HG03196 (cell line): ENCODE measurements around the gene DOCK1.

Experiments
- ATAC-seq: cut with Tn5 transposase; IDR thresholded peaks from one replicate; pipeline ENCODE4 v1.9.1; 2021; ENCODE audit not compliant: unreplicated experiment

The DOCK1 gene

DNA sequence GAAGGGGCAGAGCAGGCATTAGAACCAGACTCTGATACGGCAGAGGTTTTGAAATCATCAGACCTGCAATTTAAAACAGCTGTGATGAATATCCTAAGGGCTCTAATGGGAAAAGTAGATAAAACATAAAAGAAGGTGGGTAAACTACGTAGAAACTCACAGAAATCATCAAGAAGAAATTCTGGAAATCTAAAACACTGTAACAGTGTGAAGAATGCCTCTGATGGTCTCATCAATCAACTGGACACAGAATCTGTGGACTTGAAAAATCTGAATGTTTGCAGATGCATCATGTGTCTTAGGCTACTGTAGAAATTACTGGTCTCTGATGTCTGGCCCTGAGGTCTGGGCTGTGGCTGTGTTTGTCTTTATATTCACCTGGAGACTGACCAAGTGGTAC is 470.8 kb downstream of the DOCK1 start:
- ATAC-seq, result no peak

DNA sequence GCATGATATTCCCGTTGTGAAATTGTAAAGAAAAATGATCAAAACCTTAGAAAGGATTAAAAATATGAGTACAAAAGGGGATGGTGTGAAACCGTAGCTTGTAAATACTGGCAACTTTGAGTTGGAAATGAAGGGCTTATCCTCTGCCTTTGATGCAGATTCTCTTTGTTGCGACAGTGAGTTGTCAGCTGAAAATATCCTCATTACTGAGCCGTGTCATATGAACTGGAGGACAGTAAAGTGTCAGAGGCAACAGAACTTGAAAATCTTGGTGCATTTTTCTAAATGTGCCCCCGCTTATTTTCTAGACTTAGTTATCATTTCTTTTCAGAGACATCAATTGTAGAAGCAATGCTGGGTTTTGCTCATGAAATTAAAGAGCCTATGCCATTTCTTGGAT is 473.4 kb downstream of the DOCK1 start:
- ATAC-seq, result no peak

DNA sequence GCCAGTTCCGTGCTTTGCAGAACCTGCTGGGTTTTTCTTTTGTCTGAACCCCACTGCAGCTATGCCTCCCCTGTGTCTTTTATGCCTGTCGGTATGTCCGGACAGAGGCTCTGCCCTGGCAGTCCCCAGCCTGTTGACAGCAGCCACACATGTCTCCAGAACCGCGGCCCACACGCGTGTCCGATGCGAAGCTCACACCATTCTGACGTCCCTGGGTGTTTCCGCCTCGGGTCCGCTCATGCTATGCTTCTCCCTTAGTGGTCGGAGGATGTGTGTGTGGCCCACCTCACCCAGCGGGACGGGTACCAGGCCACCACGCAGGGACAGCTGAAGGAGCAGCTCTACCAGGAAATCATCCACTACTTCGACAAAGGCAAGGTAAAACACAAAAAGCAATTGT is 479.3 kb downstream of the DOCK1 start:
- ATAC-seq, result no peak

DNA sequence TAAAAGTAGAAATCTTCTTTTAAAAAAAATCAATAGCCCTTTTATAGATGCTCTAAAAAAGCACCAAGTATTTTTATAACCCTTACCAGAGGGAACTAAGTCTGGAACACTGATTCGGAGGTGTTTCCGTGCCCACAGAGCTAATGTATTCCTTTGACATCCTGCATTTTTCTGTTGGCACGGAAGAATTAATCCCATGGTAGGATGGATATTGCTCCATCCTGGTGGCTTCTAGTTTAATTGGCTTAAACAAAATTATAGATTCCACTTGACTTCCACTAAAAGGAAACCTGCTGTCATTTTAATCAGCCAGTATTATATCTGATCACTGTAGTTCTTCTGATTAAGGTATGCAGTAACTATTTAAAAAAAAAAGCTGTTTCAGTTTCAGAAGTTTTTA is 479.8 kb downstream of the DOCK1 start:
- no peak for ATAC-seq

- no peak for ATAC-seq
These were observed 481.5 kb downstream of the DOCK1 start for GRCh38 chr10:127386606-127387327.

DNA sequence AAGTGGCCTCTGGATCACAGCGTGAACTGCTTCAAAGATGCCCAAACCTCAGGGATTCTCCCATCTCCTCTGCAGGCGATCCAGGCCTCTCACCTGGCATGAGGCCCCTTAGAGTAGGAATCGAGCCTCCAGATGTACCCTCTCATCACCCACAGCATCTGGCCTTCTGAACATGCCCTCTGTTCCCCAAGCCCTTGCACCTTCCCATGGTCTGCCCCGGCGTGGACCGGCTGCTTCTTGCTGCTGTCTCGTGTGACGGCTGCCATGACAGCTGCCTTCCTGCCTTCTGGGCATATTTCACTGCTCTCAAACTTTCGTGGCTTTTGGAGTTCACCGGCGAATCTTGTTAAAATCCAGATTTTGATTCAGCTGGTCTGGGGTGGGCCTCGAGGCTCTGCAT is 486.6 kb downstream of the DOCK1 start:
- no peak for ATAC-seq

GRCh38 chr10:127392351-127393235 is 487.4 kb downstream of the DOCK1 start:
- no peak for ATAC-seq

DNA sequence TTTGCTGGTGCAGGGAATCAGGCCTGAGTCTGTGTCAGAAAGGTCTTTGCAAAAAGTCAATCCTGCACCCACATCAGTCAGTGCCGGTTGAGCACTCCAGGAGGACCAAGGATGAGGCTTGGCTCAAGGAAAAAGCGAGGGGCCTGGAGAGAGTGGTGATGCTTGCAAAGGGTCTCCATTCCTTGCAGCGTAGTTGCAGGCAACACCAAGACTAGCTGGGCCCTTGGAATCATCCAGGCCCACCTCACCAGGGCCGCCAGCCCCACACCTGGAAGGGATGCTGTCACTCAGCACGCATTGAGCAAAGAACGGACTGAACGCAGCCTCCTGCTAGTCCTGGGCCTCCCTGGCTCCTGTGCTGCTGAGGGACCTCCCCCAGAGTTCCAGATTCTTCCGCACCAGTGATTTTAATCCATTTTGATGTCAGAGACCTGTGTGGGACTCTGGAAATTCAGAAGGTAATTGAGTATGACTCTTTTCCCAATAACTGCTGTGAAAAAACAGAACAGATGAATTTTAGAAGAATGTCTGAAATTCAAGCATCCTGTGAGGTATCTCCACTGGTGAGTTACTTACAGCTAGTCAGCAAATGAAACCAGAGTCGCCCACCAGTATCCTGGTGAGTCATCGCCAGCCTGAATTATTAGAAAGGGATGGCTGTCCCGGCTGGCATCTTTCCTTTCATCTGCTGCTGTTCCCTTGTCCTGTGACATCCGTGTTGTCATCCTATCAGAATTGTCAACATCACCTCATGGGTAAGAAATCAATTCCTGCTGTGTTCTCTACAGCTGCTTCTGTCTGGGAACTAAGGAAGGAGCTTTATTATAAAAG is 493.1 kb downstream of the DOCK1 start:
- ATAC-seq, result no peak

- no peak for ATAC-seq
These were observed 493.7 kb downstream of the DOCK1 start for GRCh38 chr10:127398971-127399365.

DNA sequence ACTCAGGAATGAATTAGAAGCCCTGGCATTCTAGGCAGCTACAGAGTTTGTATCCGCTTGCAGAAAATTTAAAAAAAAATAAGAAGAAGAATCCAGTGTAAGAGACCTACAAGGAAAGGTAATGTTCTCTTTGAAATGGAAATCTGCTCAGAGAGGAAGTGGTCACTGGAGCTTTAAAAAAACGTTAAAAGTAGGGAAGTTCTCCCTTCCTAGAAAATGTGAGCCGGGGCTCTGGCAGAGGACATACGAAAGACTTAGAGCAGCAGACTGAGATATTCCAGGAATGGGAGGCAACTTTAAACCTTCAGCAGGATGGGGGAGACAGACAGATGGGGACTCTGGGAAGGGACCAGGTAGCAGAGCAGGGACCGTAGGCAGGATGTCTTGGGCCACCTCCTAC is 494.4 kb downstream of the DOCK1 start:
- ATAC-seq, result no peak

DNA sequence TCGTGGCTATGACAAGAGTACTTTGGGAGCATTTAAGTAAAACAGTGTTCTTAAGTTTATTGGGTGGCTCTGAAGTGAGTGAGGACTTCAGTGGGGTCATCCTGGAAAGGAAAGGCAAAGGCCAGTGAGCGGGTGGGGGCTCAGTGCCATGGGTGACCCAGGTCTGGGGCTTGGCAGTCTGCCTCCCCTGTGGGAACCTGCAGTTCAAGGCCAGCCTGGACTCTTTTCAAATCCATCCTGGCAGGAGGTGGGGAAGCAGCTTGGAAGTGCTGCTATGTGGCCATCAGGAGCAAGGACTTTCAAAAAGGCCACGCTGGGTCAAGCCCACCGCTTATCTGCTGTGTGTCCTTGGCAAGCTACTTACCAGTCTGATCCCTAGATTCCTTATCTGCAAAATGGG is 495.0 kb downstream of the DOCK1 start:
- ATAC-seq, result no peak

DNA sequence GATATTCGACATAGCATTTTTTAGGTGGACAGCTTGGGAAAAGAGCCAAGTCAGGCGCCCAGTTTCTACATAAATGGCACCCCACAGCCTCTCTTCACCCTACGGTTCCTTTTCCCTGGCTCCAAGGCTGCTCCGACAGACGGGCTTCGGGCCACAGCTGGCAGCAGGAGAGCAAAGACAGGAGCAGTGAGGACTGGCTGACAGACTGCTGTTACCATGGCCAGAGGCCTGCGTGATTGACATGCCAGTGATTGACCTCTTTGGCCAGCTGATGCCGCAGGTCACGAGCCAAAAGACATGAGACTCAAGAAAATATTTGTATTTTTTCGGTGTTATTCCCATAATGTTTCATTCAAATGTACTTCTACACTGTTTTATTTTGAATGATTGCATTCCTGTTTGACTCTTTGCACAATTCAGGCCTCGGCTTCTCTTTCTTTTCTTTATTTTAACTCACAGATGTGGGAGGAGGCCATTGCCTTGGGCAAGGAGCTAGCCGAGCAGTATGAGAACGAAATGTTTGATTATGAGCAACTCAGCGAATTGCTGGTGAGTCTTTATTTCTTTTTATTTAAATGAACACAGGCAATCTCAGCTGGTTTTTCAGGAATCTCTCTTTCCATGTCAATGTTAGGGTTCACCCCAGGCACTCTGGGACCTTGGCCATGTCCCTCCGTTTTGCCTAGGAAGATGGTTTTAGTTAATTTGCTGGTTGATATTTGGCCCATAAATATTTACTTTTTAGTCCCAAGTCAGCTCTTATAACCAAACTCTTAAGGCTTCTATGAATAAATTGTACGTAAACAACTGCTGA is 497.6 kb downstream of the DOCK1 start:
- no peak for ATAC-seq

DNA sequence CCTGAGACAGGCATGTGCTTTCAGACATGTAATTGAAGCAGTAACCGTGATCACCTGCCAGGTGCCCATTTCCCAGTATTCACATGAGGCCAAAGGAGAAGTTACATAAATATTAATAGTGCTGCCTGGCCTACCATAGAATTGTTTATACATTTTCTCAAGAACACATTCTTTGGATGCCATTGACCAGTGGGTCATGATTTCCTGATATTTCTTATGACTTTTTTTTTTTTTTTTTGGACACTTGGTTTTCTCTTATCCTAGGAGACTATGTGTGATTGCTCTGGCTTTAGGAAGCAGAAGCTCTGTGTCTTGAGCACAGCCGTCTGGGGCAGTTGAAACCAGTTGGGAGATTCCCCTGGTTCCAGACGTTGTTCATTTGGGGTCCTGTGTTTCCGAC is 500.0 kb downstream of the DOCK1 start:
- no peak for ATAC-seq

GRCh38 chr10:127406018-127406550 is 500.9 kb downstream of the DOCK1 start:
- no peak for ATAC-seq

DNA sequence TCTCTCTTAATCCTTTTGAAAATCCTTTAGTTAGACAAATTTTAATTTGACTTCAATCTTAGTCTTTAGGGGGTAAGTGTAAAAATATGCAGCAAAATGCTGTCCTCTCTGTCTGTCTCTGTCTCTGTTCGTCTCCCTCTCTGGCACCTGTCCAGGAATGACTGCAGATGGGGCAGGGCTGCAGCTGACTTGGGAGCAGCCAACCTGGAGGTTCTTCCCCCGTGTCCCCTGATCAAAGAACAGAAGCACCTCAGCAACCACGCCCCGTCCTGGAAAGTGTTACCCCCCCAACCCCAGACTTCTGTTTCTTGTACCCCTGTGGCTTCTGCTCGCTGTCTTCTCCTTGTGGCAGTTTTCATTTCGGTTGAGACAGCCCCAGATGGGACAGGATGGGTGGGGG is 502.3 kb downstream of the DOCK1 start:
- no peak for ATAC-seq

- no peak for ATAC-seq
These were observed 503.0 kb downstream of the DOCK1 start for GRCh38 chr10:127408112-127408710.

DNA sequence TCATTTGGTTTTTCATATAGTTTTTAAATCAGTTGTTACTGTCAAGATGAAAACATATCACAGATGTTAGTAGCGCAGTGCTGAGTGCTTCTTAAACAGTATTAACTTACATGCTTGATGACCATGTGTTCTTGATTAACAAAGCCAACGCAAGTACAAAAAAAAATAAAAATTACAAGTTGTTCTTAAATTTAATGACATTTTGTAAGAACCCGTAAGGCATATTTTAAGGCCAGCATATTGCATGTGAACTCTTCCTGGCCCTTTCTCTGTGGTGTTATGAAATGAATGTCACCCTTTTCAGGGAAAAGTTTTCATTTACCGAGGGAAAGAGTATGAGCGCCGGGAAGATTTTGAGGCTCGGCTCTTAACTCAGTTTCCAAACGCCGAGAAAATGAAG is 503.5 kb downstream of the DOCK1 start:
- ATAC-seq, result no peak

DNA sequence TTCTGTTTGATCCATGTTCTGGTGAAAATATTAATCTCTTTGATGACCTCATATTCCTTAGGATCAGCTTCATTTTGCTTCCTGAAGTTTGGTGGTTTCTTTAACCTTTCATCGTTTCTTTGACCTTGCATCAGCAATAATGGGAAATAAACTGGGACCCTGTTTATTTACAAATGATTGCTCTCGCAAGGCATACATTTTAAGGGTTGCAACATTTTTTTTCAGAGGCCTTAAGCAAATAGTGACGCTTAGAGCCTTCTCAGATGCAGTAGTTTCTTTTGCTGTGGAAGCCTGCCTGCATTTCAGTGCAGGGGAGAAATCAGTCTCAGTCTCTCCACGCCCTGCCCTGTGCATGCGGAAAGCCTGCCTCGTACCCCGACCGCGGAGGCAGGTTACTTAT is 504.8 kb downstream of the DOCK1 start:
- ATAC-seq, result no peak

DNA sequence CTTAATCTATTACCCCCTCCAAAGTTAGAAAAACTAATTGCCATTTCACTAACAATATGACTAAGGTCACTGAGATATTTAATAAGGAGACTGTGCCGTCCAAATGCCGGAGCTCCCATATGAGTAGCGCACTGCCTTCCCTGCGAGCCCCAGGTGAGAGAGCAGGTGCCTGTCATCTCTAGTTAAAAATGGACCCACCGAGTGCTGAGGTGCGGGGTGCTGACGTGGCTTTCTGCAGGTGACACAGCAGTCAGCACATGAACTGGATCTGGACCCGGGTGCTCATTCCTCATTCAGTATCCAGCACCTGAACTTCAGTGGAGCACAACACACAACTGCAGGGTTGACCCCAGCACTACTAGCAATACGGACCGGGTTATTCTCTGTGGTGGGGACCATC is 505.8 kb downstream of the DOCK1 start:
- no peak for ATAC-seq

GRCh38 chr10:127413326-127413725 is 508.1 kb downstream of the DOCK1 start:
- no peak for ATAC-seq
